PC-9 (cell line): ENCODE results near the gene GRAMD2A. TPM values are rescaled to one million over a fixed set of nuclear protein-coding genes. Genes with fewer than 3 reads are reported as not detected.

Experiments
- BruUV-seq: library from RNA; stranded (reverse); fragments of 400-500 nt; replicated peaks from 2 replicates; lab custom pipeline; 2021; lab: Mats Ljungman, UMichigan
- CTCF ChIA-PET: fragments of 300-600 bp; sonication (Branson Sonifier 250); formaldehyde crosslinking; loops from one replicate; lab custom pipeline; 2022; ENCODE audit warnings: antibody characterized with exemption; lab: Charles Lee
- POLR2A ChIA-PET: fragments of 300-600 bp; sonication (Branson Sonifier 250); formaldehyde crosslinking; loops from one replicate; lab custom pipeline; 2022; ENCODE audit warnings: antibody characterized with exemption; ENCODE audit not compliant: unreplicated experiment; lab: Charles Lee
- DNase-seq, 2 experiments: peaks; one replicate each; pipeline versions ENCODE4 v3.0.0 to v3.0.0-alpha.2; 2015 to 2022; ENCODE audit warnings: mixed read lengths in 1 of 2
- H2AFZ ChIP-seq: fragments of 200-600 bp; sonication (generic); 2 replicates; pipeline ENCODE4 v1.8.1; 2017; ENCODE audit warnings: antibody characterized with exemption
- H3F3A ChIP-seq: fragments of 200-600 bp; sonication (generic); 2 replicates; pipeline ENCODE4 v1.8.1; 2017; ENCODE audit warnings: antibody characterized with exemption, mild to moderate bottlenecking, low read depth; ENCODE audit not compliant: insufficient read depth
- H3K27ac ChIP-seq: fragments of 200-600 bp; sonication (generic); 2 replicates; pipeline ENCODE4 v1.6.1; 2016; ENCODE audit warnings: mixed run types
- H3K27me3 ChIP-seq: fragments of 200-600 bp; sonication (generic); 2 replicates; pipeline ENCODE4 v1.6.1; 2016; ENCODE audit warnings: low read depth, mixed run types; ENCODE audit not compliant: insufficient read depth
- H3K36me3 ChIP-seq: fragments of 200-600 bp; sonication (generic); 2 replicates; pipeline ENCODE4 v1.6.1; 2016; ENCODE audit warnings: low read depth, mixed run types
- H3K4me1 ChIP-seq: fragments of 200-600 bp; sonication (generic); replicated peaks from 2 replicates; pipeline ENCODE4 v1.6.1; 2016; ENCODE audit warnings: mixed run types; ENCODE audit not compliant: insufficient read depth
- H3K4me2 ChIP-seq: fragments of 200-600 bp; sonication (generic); 2 replicates; pipeline ENCODE4 v1.6.1; 2017; ENCODE audit warnings: mixed run types
- H3K4me3 ChIP-seq: fragments of 200-600 bp; sonication (generic); 2 replicates; pipeline ENCODE4 v1.6.1; 2016; ENCODE audit warnings: mixed run types
- H3K79me2 ChIP-seq: fragments of 200-600 bp; sonication (generic); 2 replicates; pipeline ENCODE4 v1.6.1; 2017; ENCODE audit warnings: low read depth, mixed run types
- H3K9me2 ChIP-seq: fragments of 200-600 bp; sonication (generic); 2 replicates; pipeline ENCODE4 v1.8.1; 2017; ENCODE audit warnings: mild to moderate bottlenecking; ENCODE audit not compliant: insufficient read depth
- H3K9me3 ChIP-seq: fragments of 200-600 bp; sonication (generic); 2 replicates; pipeline ENCODE4 v1.8.1; 2016; ENCODE audit warnings: low read depth; ENCODE audit not compliant: insufficient read depth
- H4K20me1 ChIP-seq: fragments of 200-600 bp; sonication (generic); 2 replicates; pipeline ENCODE4 v1.8.1; 2017; ENCODE audit not compliant: insufficient read depth
- EZH2 ChIP-seq: fragments of 200-600 bp; sonication (generic); IDR thresholded peaks from 2 replicates; pipeline ENCODE4 v1.8.0; 2017; ENCODE audit warnings: antibody characterized with exemption, low read depth
- intact Hi-C: fragments of 100-400 bp; cut with micrococcal nuclease; formaldehyde crosslinking; loops from one replicate; pipeline ENCODE4 v1.10.0; 2022; ENCODE audit not compliant: unreplicated experiment
- total RNA-seq: library from RNA; stranded (reverse); gene quantifications from 2 replicates; pipeline ENCODE4 v1.2.3, GENCODE V29; 2021
- TF ChIP-seq, protein P1 (sequence below): fragments of 200-600 bp; sonication (generic); conservative IDR thresholded peaks from 2 replicates; pipeline ENCODE4 v1.6.1; 2017; ENCODE audit warnings: mixed run types, antibody characterized with exemption, mild to moderate bottlenecking, moderate library complexity

Gene GRAMD2A
- total RNA-seq, 1 experiment from 2014 or later, result 60.2 TPM

GRCh38 chr15:72238586-72238985 is 41.0 kb upstream of the GRAMD2A start:
- peak overlapping the region; percentile 96 for H3K27ac ChIP-seq
- DNase-seq, result no peak
- ChIA-PET POLR2A (interaction anchor here (0.6 kb wide), 1 partner anchor 126 kb away, joined by 4 read pairs; no protein-coding TSS in a partner anchor), CTCF (interaction anchor here (0.7 kb wide), 2 partner anchors 12 to 361 kb away, joined by 3 read pairs; no protein-coding TSS in a partner anchor)
- H3K4me3 ChIP-seq, result no peak overlapping the region
- peaks cover 40% of the 10 kb centered on the region for H3F3A ChIP-seq
- TF ChIP-seq, protein P1, sequence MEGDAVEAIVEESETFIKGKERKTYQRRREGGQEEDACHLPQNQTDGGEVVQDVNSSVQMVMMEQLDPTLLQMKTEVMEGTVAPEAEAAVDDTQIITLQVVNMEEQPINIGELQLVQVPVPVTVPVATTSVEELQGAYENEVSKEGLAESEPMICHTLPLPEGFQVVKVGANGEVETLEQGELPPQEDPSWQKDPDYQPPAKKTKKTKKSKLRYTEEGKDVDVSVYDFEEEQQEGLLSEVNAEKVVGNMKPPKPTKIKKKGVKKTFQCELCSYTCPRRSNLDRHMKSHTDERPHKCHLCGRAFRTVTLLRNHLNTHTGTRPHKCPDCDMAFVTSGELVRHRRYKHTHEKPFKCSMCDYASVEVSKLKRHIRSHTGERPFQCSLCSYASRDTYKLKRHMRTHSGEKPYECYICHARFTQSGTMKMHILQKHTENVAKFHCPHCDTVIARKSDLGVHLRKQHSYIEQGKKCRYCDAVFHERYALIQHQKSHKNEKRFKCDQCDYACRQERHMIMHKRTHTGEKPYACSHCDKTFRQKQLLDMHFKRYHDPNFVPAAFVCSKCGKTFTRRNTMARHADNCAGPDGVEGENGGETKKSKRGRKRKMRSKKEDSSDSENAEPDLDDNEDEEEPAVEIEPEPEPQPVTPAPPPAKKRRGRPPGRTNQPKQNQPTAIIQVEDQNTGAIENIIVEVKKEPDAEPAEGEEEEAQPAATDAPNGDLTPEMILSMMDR, result no peak
- no peak for TF ChIP-seq EZH2
- H3K36me3 ChIP-seq, result 0 out of 2 replicates have a peak, but pooled peaks cover 3% of the 10 kb centered on the region
- peak overlapping the region; percentile 98 for H3K4me2 ChIP-seq
- no TSS peak for BruUV-seq
- peaks cover 37% of the 10 kb centered on the region for H3K79me2 ChIP-seq
- H2AFZ ChIP-seq, result no peak overlapping the region
- peaks cover 47% of the 10 kb centered on the region for H3K4me1 ChIP-seq
- intact Hi-C loops, result no loop called here
- no peaks in the 10 kb centered on the region for H3K9me2 ChIP-seq
- no peaks in the 10 kb centered on the region for H3K27me3 ChIP-seq
- no peaks in the 10 kb centered on the region for H3K9me3 ChIP-seq
- no peaks in the 10 kb centered on the region for H4K20me1 ChIP-seq

GRCh38 chr15:72237853-72238224 is 40.3 kb upstream of the GRAMD2A start:
- POLR2A ChIA-PET, result interaction anchor here (0.6 to 0.9 kb wide), 7 partner anchors 11 to 1460 kb away, joined by 3 to 6 read pairs (median 4); partner anchors contain the start of gene SENP8
- no peak for DNase-seq
- Histone ChIP-seq H3K36me3 (0 out of 2 replicates have a peak, but pooled peaks cover 3% of the 10 kb centered on the region), H3K9me2 (no peaks in the 10 kb centered on the region), H3F3A (peaks cover 46% of the 10 kb centered on the region), H3K4me3 (no peak overlapping the region), H3K9me3 (no peaks in the 10 kb centered on the region), H4K20me1 (no peaks in the 10 kb centered on the region), H2AFZ (peak overlapping the region; percentile 57; the same call in 1 of the 2 replicates), H3K79me2 (peaks cover 42% of the 10 kb centered on the region), H3K4me2 (peak overlapping the region; percentile 98), H3K27ac (peak overlapping the region; percentile 96), H3K27me3 (no peaks in the 10 kb centered on the region), H3K4me1 (peaks cover 55% of the 10 kb centered on the region)
- BruUV-seq, result TSS peak; percentile 46
- intact Hi-C loops, result no loop called here
- CTCF ChIA-PET, result interaction anchor here (0.7 kb wide), 1 partner anchor 11 kb away, joined by 3 read pairs; no protein-coding TSS in a partner anchor
- TF ChIP-seq, protein P1, result no peak
- TF ChIP-seq EZH2, result no peak

- Histone ChIP-seq H3K4me3 (peak overlapping the region; percentile 86), H3K4me1 (peaks cover 61% of the 10 kb centered on the region), H3K79me2 (peaks cover 48% of the 10 kb centered on the region), H2AFZ (peak overlapping the region; percentile 57; the same call in 1 of the 2 replicates), H3K9me2 (no peaks in the 10 kb centered on the region), H3K4me2 (peak overlapping the region; percentile 98), H3K36me3 (no peaks in the 10 kb centered on the region), H3K9me3 (no peaks in the 10 kb centered on the region), H3F3A (peaks cover 52% of the 10 kb centered on the region), H4K20me1 (no peaks in the 10 kb centered on the region), H3K27ac (peak overlapping the region; percentile 96), H3K27me3 (no peaks in the 10 kb centered on the region)
- ChIA-PET CTCF (no interaction called here), POLR2A (interaction anchor here (0.5 to 0.9 kb wide), 9 partner anchors 10 to 1460 kb away, joined by 3 to 6 read pairs (median 4); partner anchors contain the start of gene SENP8)
- TSS peak; percentile 91 for BruUV-seq
- TF ChIP-seq, protein P1, result no peak
- no peak for TF ChIP-seq EZH2
- DNase-seq, result peak; percentile 87 to 92
- intact Hi-C loops, result no loop called here
Measured at GRCh38 chr15:72237029-72237852, 39.7 kb upstream of the GRAMD2A start.
